Activated CD4-positive, alpha-beta T cell treated with anti-CD3 and anti-CD28 coated beads for 1 hour (primary cell): ENCODE measurements around the gene ERC2.

Experiments used
- DNase-seq: peaks from one replicate; pipeline ENCODE4 v3.0.0-alpha.2; 2020

Gene ERC2

GRCh38 chr3:55596212-55596611, 872.1 kb downstream of the ERC2 start:
- DNase-seq: no peak

DNA sequence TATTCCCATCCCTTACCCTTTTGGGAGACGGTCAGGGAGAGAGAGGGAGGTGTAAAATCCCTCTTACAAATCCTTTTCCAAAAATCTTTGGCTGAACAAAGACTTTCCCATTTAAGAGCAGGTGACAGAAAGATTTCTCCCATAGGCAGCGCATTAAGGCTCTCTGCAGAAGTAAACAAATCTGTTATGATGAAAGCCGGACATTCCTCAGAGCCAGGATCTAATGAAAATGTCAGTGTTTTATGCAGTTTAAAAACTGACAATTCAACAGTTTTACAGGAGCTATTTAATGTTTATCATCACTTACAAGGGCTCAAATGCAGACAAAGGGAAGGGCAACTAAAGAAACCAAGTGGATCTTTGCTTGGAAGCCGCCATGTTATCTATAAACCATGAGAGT, 872.8 kb downstream of the ERC2 start:
- no peak for DNase-seq

DNA sequence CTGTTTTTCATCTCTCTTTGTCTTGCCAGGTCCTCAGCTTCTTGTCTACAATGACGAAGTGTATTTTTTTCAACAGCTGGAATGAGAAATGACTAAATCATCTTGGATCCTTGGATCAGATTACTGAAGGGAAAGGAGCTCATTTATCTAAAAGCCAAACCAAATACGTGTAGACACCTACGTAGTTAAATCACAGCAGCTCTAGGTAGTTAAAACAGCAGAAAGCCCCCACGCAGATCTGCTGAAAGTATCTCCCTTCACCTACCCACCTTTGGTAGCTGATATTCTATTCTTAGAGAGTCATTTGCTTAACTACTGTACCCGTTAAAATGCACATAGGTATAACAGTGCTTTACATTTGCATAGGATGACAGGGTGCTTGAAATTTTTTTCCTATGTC, 875.7 kb downstream of the ERC2 start:
- no peak for DNase-seq

DNA sequence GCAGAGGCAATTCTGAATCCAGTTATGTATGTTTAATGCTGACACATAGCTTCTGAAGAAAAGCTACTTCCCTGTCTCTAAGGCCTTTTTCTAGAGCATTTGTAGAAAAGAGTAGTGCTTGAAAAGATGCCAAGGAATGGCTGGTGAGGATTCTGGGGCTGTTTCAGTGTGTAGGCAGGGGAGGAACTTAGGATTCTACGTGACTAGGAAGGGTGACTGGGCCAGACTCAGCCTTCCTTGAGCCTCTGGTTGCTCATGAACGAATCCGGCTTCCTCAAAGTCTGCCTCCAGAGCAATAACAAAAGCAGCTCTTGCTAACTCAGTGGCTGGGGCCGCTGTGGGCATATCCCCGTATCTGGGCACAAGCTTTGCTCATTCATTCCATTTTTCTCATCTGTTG, 876.4 kb downstream of the ERC2 start:
- no peak for DNase-seq

DNA sequence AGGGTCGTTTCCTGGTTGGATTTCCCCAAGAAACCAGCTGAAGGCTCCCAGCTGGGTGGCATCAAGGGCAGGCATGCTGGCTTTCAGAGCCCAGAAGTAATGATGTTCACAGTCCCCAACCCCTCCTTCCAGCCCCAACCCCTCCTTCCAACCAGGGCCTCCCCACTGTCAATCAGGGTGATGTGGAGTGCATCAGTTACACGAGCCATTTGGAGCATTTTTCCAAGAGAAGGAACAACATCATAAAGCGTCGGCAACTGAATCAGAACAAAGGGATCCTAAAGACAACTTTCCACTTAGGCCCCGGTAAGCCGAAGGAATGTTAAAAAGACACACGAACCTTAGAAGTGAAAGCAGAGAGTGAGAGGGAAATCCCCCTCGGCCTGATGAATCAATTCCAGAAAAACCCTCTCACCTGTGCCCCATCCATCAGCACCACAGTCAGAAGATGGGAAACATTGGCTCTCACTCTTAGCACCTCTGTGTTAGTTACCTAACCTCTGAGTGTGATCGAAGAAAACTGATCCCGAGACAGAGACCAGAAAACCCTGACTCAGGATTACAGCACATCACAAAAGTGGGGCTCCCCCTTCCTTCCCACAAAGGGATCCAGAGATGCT, 880.0 kb downstream of the ERC2 start:
- no peak for DNase-seq

DNA sequence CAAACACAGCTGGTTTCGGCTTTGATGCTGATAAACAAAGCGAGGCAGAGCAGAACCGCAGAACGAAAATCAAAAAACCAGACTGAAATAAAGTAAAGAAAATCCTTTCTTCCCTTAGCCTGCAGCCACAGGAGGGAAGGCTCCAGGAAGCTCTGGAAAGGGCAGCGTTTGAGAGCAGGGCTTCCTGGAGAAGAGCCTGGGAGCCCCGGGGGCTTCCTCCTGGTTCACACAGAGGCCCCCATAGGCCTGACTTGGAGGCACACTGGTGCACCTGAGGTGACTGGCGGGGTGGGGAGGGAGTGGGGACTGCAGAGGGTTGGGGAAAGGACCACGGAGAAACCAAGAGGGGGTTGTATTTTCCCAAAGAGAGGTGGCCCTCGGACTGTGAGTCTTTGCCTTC, 882.4 kb downstream of the ERC2 start:
- DNase-seq: no peak

DNA sequence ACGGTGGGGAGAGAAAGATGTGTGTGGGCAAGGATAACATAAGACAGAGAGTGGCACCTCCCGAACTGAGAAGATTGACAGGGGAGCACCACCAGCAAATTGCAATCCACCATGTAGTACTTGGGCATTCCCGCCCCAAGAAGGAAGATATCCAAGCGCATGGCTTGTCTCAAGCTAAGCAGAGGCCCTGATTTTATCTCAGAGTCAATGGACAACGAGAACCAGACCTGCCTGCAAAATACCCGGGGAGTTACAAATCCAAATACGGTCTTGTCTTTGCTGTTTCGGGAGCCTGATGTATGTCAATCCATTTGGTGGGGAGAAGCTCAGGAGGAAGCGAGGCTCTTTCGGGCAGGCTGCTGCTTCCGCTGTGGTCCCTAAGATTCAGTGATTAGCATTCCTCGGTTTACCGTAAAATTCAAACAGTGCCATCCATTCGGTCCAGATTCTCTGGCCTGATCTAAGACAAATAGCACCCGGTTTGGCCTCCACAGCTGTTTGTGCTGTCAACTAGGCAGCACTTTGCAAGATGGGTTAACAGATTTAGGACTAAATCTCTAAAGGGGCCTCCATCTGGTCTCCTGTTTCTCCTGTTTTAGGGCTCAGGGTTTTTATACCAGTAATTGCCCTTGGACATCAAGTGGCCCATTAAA, 883.4 kb downstream of the ERC2 start:
- DNase-seq: no peak

- no peak for DNase-seq
Measured at GRCh38 chr3:55584030-55584429, 884.2 kb downstream of the ERC2 start.

DNA sequence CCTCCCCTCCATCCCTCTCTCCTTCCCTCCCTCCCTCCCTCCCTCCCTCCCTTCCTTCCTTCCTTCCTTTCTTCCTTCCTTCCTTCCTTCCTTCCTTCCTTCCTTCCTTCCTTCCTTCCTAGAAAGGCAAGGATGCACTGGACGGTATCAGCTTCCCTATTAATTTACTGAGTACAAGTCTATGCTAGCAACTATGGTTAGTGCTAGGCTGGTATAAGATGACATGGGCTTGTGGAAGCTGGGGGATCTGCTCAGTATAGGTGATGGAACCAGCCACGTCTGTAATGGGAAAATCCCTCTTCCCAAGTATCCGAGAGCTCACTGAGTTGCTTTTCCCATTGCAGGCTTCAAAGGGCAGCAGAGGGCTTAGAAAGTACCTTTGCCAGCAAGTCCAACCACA, 884.8 kb downstream of the ERC2 start:
- no peak for DNase-seq

- DNase-seq: no peak
Measured at GRCh38 chr3:55579496-55579895, 888.8 kb downstream of the ERC2 start.

DNA sequence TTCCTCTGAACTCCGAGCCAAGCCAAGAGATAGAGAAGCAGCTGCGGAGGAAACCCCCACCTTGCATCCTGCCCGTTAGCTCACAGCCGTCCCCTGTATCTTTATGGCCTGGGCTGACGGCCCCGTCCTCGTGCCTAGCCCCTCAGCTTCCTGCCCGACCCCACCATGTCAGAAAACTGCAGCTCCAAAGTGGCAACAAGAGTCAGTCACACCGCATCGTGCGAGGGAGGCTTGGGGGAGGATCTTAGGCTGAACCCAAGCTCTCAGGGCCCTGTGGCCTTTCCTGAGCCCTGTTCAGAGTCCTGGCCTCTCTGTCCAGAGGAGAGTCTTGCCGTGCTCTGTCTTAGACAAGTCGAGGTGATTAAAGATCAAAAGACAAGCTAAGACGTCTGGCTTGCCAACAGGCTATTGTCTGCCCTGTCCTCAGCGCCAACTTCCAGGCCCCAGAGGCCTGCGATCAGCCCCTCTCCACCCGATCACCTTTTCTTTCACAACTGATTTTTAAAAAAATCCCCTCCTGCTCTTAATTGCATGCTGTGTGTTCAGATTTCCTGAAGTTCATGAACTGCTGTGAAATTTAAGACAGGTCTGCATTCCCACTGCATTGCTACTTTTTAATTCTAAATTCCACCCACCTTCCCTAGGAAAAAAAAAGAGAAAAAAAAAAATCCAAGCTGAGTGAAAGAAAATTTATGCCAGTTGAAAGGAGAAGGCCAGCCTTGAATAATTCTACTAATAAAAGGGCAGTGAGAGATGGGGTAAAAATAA, 891.5 kb downstream of the ERC2 start:
- DNase-seq: no peak

DNA sequence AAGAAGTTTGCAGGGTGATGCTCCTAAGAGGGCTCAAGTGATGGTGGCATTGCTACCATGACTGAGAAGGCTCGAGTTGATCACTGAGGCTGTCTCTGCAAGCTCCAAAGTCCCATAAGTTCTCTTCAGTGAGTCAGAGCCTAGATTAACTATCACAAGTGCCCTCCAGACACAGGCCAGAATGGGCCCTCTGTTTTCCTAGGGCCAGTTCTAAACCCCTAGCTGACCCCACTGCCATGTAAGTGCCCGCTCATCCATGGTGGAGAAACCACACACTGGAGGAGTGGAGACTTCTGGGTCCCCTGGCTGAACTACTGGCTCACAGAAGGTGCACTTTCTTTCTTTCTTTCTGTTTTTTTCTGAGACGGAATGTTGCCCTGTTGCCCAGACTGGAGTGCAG, 893.6 kb downstream of the ERC2 start:
- DNase-seq: no peak

DNA sequence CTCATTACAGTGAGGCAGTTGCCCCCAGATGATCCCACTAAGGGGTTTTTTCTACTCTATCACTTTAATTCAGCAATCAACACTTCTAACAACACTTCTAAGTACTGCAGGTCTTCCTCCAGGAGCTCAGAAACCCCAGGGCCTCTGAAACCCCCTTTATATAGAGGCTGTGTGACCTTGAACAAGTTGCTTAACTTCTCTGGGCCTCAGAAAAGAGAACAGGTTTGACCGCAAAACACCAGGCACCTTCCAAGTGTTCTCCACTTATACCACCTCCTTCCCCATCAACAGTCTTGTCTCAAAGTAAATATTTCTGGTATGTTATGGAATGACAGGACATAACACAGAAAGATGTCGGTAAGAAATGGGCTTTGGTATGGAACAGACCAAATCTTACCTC, 895.5 kb downstream of the ERC2 start:
- no peak for DNase-seq

- DNase-seq: no peak
Measured at GRCh38 chr3:55571913-55572312, 896.4 kb downstream of the ERC2 start.

GRCh38 chr3:55571216-55571813, 897.0 kb downstream of the ERC2 start:
- no peak for DNase-seq

- no peak for DNase-seq
Measured at GRCh38 chr3:55570271-55570711, 898.0 kb downstream of the ERC2 start.

GRCh38 chr3:55569033-55569599, 899.2 kb downstream of the ERC2 start:
- no peak for DNase-seq

GRCh38 chr3:55567615-55568014, 900.7 kb downstream of the ERC2 start:
- DNase-seq: no peak

DNA sequence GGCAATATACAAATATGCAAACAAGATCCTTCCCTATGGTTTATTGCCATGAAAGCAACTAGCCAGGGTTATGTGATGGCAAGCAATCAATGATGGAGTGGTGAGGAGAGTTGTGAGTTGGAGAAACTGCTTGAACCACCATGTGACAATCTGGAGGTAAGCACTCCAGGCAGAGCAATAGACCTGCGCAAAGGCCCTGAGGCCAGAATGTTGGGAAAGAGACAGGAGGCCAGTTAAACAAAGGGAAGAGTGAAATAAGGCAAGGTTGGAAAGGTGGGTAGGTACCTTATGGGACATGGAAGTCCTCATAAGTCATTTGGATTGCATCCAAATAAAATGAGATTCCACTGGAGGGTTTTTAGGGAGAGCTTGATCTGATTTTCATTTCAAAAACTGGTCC, 901.1 kb downstream of the ERC2 start:
- no peak for DNase-seq

- no peak for DNase-seq
Measured at GRCh38 chr3:55565521-55565920, 902.7 kb downstream of the ERC2 start.

- no peak for DNase-seq
Measured at GRCh38 chr3:55564726-55565125, 903.5 kb downstream of the ERC2 start.

DNA sequence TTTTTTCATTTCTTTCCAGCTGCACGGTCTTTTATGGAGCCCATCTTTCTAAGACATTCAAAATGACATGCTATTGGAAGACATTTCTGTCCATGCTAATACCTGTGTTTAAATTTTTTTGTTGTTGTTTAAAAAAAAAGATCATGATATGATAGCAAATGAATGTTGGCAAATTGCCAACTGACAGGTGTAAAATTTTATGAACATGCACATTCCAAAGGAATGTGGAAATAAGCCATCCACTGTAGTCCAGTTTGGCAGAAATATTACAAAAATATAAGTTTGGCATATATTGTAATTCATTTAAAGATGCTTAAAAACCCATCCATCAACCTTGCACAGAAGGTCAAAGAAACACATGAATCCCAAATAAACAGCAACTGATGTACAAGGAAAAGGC, 905.6 kb downstream of the ERC2 start:
- no peak for DNase-seq
